ENCODE data around the gene LRRC47.
"Not testable (repeated sequence)": the region's sequence is repeated elsewhere in the genome, so short reads cannot be mapped to it uniquely, and the experiment has no call there.

- TF ChIP-seq CTCF (IDR thresholded peaks at IDR 0.05; ENCODE audit: low read length); EZH2 (optimal IDR thresholded peaks at IDR 0.05; ENCODE audit: low read depth, low read length); EZH2phosphoT487 (IDR thresholded peaks at IDR 0.05; ENCODE audit: low read length): not testable (repeated sequence)
These were observed 14.0 kb upstream of the LRRC47 start for GRCh38 chr1:3810149-3810761.
